Fibroblast of lung (primary cell): ENCODE data around the gene PDZD2. TPM values are rescaled to one million over a fixed set of nuclear protein-coding genes. Genes with fewer than 3 reads are reported as not detected.
"Not testable (repeated sequence)": the region's sequence is repeated elsewhere in the genome, so short reads cannot be mapped to it uniquely, and the experiment has no call there.

ENCODE experiments used
- DNase-seq, 2 donors: peaks; one replicate each; pipeline versions ENCODE4 v3.0.0 to v3.0.0-alpha.2; 2010; ENCODE audit warnings: low read depth in 2 of 2
- H2AFZ ChIP-seq: 2 replicates; pipeline ENCODE4 v1.5.1; 2012; ENCODE audit warnings: low read length, control low read depth, inconsistent platforms
- H3K27ac ChIP-seq: 2 replicates; pipeline ENCODE4 v1.5.1; 2011; ENCODE audit warnings: low read length, control low read depth; ENCODE audit not compliant: insufficient read depth
- H3K27me3 ChIP-seq: 2 replicates; pipeline ENCODE4 v1.5.1; 2011; ENCODE audit warnings: mild to moderate bottlenecking, low read length; ENCODE audit not compliant: control insufficient read depth, insufficient read depth
- H3K36me3 ChIP-seq: 2 replicates; pipeline ENCODE4 v1.5.1; 2011; ENCODE audit warnings: low read length; ENCODE audit not compliant: control insufficient read depth, insufficient read depth
- H3K4me1 ChIP-seq: 2 replicates; pipeline ENCODE4 v1.5.1; 2011; ENCODE audit warnings: low read length; ENCODE audit not compliant: control insufficient read depth, insufficient read depth; ENCODE audit errors: extremely low read depth
- H3K4me2 ChIP-seq: 2 replicates; pipeline ENCODE4 v1.5.1; 2011; ENCODE audit warnings: low read length, control low read depth; ENCODE audit not compliant: insufficient read depth; ENCODE audit errors: extremely low read depth
- H3K4me3 ChIP-seq, 4 experiments: fragments of 200-600 bp in 1 of 4; sonication (generic) in 1 of 4; replicated peaks in 1 of 4; 2 replicates each; pipeline ENCODE4 v1.5.1; 2011 to 2016; ENCODE audit warnings: low read length in 4 of 4, low read depth in 3 of 4, mild to moderate bottlenecking in 3 of 4, control low read depth in 2 of 4, inconsistent platforms in 1 of 4, mixed read lengths in 1 of 4; ENCODE audit not compliant: insufficient read depth in 1 of 4; ENCODE audit errors: control extremely low read depth in 1 of 4
- H3K79me2 ChIP-seq: 2 replicates; pipeline ENCODE4 v1.5.1; 2012; ENCODE audit warnings: mild to moderate bottlenecking, low read length, inconsistent platforms; ENCODE audit not compliant: control insufficient read depth, insufficient read depth
- H3K9ac ChIP-seq: 2 replicates; pipeline ENCODE4 v1.5.1; 2011; ENCODE audit warnings: mild to moderate bottlenecking, low read length, control low read depth; ENCODE audit not compliant: insufficient read depth
- H3K9me3 ChIP-seq: 2 replicates; pipeline ENCODE4 v1.5.1; 2012; ENCODE audit warnings: low read depth, low read length; ENCODE audit not compliant: control insufficient read depth, insufficient read depth
- H4K20me1 ChIP-seq: 2 replicates; pipeline ENCODE4 v1.5.1; 2011; ENCODE audit warnings: low read length; ENCODE audit not compliant: control insufficient read depth, insufficient read depth; ENCODE audit errors: extremely low read depth
- CTCF ChIP-seq, 2 donors: IDR thresholded peaks in 1 of 2; conservative IDR thresholded peaks in 1 of 2; 1 replicate in 1 of 2; 2 replicates in 1 of 2; pipeline ENCODE4 v1.5.1; 2011 to 2012; ENCODE audit warnings: low read length in 2 of 2, control low read depth in 1 of 2, inconsistent platforms in 1 of 2, low read depth in 1 of 2, mild to moderate bottlenecking in 1 of 2
- EZH2 ChIP-seq: IDR thresholded peaks from 2 replicates; pipeline ENCODE4 v1.5.1; 2012; ENCODE audit warnings: low read length, control low read depth, mild to moderate bottlenecking; ENCODE audit errors: missing control alignments
- polyA plus RNA-seq, 2 donors: library from polyadenylated mRNA; depleted of rRNA in 1 of 2; stranded (reverse) in 1 of 2; unstranded in 1 of 2; fragments of >200 nt; gene quantifications; 2 replicates each; pipeline ENCODE4 v1.2.1, GENCODE V29; 2011 to 2012; ENCODE audit warnings: missing spikeins in 1 of 2
- total RNA-seq: library from RNA; depleted of rRNA; stranded (reverse); fragments of >200 nt; gene quantifications from 2 replicates; pipeline ENCODE4 v1.2.1, GENCODE V29; 2014

PDZD2 gene
- total and polyA plus RNA-seq, 2 donors (not counting 1 experiment from before 2014, with no cell fraction given), result 0.33 to 0.40 TPM

- DNase-seq, result no peak
- Histone ChIP-seq H3K27me3 (no peaks in the 10 kb centered on the region), H3K4me1 (peaks cover 9% of the 10 kb centered on the region), H2AFZ (no peak overlapping the region), H3K4me3 (no peak overlapping the region), H3K9ac (no peak overlapping the region), H3K36me3 (no peaks in the 10 kb centered on the region), H3K27ac (no peak overlapping the region), H4K20me1 (no peaks in the 10 kb centered on the region), H3K4me2 (no peak overlapping the region), H3K79me2 (no peaks in the 10 kb centered on the region), H3K9me3 (no peaks in the 10 kb centered on the region)
- TF ChIP-seq EZH2, result no peak
- no peak for TF ChIP-seq CTCF (conservative IDR thresholded peaks at IDR 0.05 in 1 of 2, IDR thresholded peaks at IDR 0.05 in 1 of 2; ENCODE audit: low read depth in 1 of 2, low read length in 2 of 2)
Measured at GRCh38 chr5:31967461-31967860, 328.5 kb downstream of the PDZD2 start.

GRCh38 chr5:31972558-31972957 lies 333.6 kb downstream of the PDZD2 start:
- no peak for DNase-seq
- H3K4me1 ChIP-seq, result no peaks in the 10 kb centered on the region
- TF ChIP-seq CTCF (conservative IDR thresholded peaks at IDR 0.05 in 1 of 2, IDR thresholded peaks at IDR 0.05 in 1 of 2; ENCODE audit: low read depth in 1 of 2, low read length in 2 of 2) (no peak), EZH2 (no peak)

DNA sequence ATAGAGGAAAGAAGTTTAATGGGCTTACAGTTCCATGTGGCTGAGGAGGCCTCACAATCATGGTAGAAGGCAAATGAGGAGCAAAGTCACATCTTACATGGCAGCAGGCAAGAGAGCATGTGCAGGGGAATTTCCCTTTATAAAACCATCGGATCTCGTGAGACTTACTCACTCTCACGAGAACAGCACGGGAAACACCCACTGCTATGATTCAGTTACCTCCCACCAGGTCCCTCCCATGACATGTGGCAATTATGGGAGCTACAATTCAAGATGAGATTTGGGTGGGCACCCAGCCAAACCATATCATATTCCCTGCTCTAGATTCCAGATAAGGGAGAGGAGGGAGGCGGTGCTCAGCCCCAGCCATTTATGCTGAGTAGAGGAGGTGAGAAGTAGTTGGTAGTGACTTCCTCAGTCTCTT lies 336.3 kb downstream of the PDZD2 start:
- not testable (repeated sequence) for H3K9ac ChIP-seq, H2AFZ ChIP-seq, H3K4me2 ChIP-seq, H3K4me1 ChIP-seq, H3K27me3 ChIP-seq, H4K20me1 ChIP-seq, DNase-seq, H3K9me3 ChIP-seq, H3K36me3 ChIP-seq, H3K4me3 ChIP-seq, H3K27ac ChIP-seq, H3K79me2 ChIP-seq

More at GRCh38 chr5:31972558-31972957, 333.6 kb downstream of the PDZD2 start:
- Histone ChIP-seq H3K27me3 (no peaks in the 10 kb centered on the region), H3K9ac (no peak overlapping the region), H3K27ac (no peak overlapping the region), H4K20me1 (no peaks in the 10 kb centered on the region), H3K4me3 (no peak overlapping the region), H2AFZ (no peak overlapping the region), H3K36me3 (no peaks in the 10 kb centered on the region), H3K4me2 (no peak overlapping the region), H3K9me3 (no peaks in the 10 kb centered on the region), H3K79me2 (no peaks in the 10 kb centered on the region)
